GM12865 (cell line): ENCODE results near the gene TCEA2.

Experiments
- DNase-seq: peaks from one replicate; pipeline ENCODE4 v3.0.0; 2010; ENCODE audit warnings: low read depth
- H3K4me3 ChIP-seq: 2 replicates; pipeline ENCODE4 v1.5.1; 2011; ENCODE audit warnings: mild to moderate bottlenecking, low read depth, low read length, control low read depth
- TF ChIP-seq, protein P1 (sequence below): IDR thresholded peaks from 2 replicates; pipeline ENCODE4 v1.5.1; 2011; ENCODE audit warnings: low read length, control low read depth, low read depth, inconsistent platforms; ENCODE audit not compliant: insufficient read depth; ENCODE audit errors: missing control alignments

The TCEA2 gene

GRCh38 chr20:64093013-64093503 lies 30.1 kb downstream of the TCEA2 start:
- H3K4me3 ChIP-seq = no peak overlapping the region
- TF ChIP-seq, protein P1, sequence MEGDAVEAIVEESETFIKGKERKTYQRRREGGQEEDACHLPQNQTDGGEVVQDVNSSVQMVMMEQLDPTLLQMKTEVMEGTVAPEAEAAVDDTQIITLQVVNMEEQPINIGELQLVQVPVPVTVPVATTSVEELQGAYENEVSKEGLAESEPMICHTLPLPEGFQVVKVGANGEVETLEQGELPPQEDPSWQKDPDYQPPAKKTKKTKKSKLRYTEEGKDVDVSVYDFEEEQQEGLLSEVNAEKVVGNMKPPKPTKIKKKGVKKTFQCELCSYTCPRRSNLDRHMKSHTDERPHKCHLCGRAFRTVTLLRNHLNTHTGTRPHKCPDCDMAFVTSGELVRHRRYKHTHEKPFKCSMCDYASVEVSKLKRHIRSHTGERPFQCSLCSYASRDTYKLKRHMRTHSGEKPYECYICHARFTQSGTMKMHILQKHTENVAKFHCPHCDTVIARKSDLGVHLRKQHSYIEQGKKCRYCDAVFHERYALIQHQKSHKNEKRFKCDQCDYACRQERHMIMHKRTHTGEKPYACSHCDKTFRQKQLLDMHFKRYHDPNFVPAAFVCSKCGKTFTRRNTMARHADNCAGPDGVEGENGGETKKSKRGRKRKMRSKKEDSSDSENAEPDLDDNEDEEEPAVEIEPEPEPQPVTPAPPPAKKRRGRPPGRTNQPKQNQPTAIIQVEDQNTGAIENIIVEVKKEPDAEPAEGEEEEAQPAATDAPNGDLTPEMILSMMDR = no peak

DNA sequence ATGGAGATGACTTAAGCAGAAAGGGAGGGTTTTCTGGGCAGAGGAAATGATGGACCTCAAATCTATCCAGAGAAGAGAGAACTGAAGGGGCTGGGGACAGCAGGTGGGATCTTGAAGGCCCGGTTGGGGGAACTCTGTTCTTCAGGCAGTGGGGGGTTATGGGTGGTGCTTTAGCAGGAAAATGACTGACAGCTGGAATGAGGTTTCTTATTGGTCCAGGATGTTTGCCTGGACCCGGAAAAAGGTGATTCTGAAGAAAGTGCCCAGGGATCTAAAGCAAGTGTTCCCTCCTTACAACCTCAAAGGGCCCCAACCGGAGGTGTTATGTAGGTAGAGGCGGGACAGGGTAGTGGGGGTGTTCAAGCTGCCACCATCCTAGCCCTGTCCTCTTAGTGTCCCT lies 32.5 kb downstream of the TCEA2 start:
- H3K4me3 ChIP-seq = no peak overlapping the region

More at GRCh38 chr20:64093013-64093503, 30.1 kb downstream of the TCEA2 start:
- no peak for DNase-seq

GRCh38 chr20:64095927-64096326 lies 32.9 kb downstream of the TCEA2 start:
- TF ChIP-seq, protein P1 = no peak
- DNase-seq = no peak
- H3K4me3 ChIP-seq = no peak overlapping the region

More for the DNA sequence above, 32.5 kb downstream of the TCEA2 start:
- no peak for DNase-seq
- TF ChIP-seq, protein P1 = no peak

- TF ChIP-seq, protein P1 = no peak
- no peak overlapping the region for H3K4me3 ChIP-seq
- DNase-seq = no peak
Observed at GRCh38 chr20:64096535-64096934, 33.5 kb downstream of the TCEA2 start.

- H3K4me3 ChIP-seq = no peak overlapping the region
- TF ChIP-seq, protein P1 = no peak
- no peak for DNase-seq
Observed at GRCh38 chr20:64098471-64099013, 35.5 kb downstream of the TCEA2 start.

DNA sequence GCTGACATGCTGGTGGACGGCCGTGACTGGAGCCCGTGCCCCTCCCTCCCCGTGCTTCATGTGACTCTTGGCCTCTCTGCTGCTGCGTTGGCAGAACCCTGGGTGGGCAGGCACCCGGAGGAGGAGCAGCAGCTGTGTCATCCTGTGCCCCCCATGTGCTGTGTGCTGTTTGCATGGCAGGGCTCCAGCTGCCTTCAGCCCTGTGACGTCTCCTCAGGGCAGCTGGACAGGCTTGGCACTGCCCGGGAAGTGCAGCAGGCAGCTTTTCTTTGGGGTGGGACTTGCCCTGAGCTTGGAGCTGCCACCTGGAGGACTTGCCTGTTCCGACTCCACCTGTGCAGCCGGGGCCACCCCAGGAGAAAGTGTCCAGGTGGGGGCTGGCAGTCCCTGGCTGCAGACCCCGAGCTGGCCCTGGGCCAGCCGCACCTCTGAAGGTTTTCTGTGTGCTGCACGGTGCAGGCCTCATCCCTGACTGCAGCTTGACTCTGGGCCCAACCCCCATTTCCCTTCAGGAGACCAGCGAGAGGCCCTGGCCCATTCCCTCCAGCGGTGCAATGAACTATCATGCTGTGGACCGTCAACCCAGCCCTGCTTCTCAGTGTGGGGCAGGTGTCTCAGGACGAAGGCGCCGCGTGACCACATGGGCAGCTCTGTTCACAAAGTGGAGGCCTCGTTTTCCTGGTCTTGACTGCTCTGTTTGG lies 36.2 kb downstream of the TCEA2 start:
- DNase-seq = no peak
- TF ChIP-seq, protein P1 = no peak

More for the DNA sequence above, 36.2 kb downstream of the TCEA2 start:
- H3K4me3 ChIP-seq = no peak overlapping the region
